Middle frontal gyrus (tissue), 1 donor: ENCODE measurements around the gene CHTF8.

ENCODE experiments used
- DNase-seq: peaks from one replicate; pipeline ENCODE4 v3.0.0-alpha.2; 2015; ENCODE audit warnings: low spot score; ENCODE audit errors: extremely low spot score

Gene CHTF8

GRCh38 chr16:69113216-69113615 lies 19.2 kb downstream of the CHTF8 start:
- no peak for DNase-seq

- no peak for DNase-seq
Observed at GRCh38 chr16:69112285-69113129, 19.9 kb downstream of the CHTF8 start.

GRCh38 chr16:69111876-69112230 lies 20.5 kb downstream of the CHTF8 start:
- no peak for DNase-seq

GRCh38 chr16:69111216-69111875 lies 21.0 kb downstream of the CHTF8 start:
- DNase-seq, result no peak

- no peak for DNase-seq
Observed at GRCh38 chr16:69110406-69110805, 22.0 kb downstream of the CHTF8 start.

- no peak for DNase-seq
Observed at GRCh38 chr16:69109486-69110270, 22.7 kb downstream of the CHTF8 start.

- no peak for DNase-seq
Observed at GRCh38 chr16:69108905-69109252, 23.5 kb downstream of the CHTF8 start.

GRCh38 chr16:69108064-69108904 lies 24.1 kb downstream of the CHTF8 start:
- DNase-seq, result no peak

GRCh38 chr16:69107316-69107962 lies 24.9 kb downstream of the CHTF8 start:
- DNase-seq, result no peak

- no peak for DNase-seq
Observed at GRCh38 chr16:69106491-69107315, 25.7 kb downstream of the CHTF8 start.

GRCh38 chr16:69105501-69106361 lies 26.7 kb downstream of the CHTF8 start, which contains the start of gene HAS3:
Gene HAS3, plus strand, starts transcription at chr16:69105653. Its CDS starts 3,743 bp downstream, at chr16:69109396.
- peak; percentile 18 for DNase-seq

- DNase-seq, result no peak
Observed at GRCh38 chr16:69100071-69100691, 32.2 kb downstream of the CHTF8 start.

- no peak for DNase-seq
Observed at GRCh38 chr16:69095193-69095592, 37.2 kb downstream of the CHTF8 start.

GRCh38 chr16:69094501-69094900 lies 37.9 kb downstream of the CHTF8 start:
- DNase-seq, result no peak

- DNase-seq, result no peak
Observed at GRCh38 chr16:69093974-69094373, 38.4 kb downstream of the CHTF8 start.

- no peak for DNase-seq
Observed at GRCh38 chr16:69089091-69089910, 43.1 kb downstream of the CHTF8 start.

GRCh38 chr16:69088684-69089083 lies 43.7 kb downstream of the CHTF8 start:
- no peak for DNase-seq
